Skeletal muscle cell (primary cell): ENCODE measurements around the gene CT47C1.

Experiments used
- DNase-seq: peaks from one replicate; pipeline ENCODE4 v3.0.0-alpha.2; 2010; ENCODE audit warnings: low read depth
- H3K4me3 ChIP-seq: 2 replicates; pipeline ENCODE4 v1.5.1; 2011; ENCODE audit warnings: low read depth, mild to moderate bottlenecking, control low read depth, low read length, moderate library complexity

Gene CT47C1

GRCh38 chrX:119071381-119071780 is 1.4 kb upstream of the CT47C1 start:
- H3K4me3 ChIP-seq = no peak overlapping the region
- no peak for DNase-seq

- DNase-seq = no peak
Measured at GRCh38 chrX:119073200-119073905, 560 bp downstream of the CT47C1 start.

DNA sequence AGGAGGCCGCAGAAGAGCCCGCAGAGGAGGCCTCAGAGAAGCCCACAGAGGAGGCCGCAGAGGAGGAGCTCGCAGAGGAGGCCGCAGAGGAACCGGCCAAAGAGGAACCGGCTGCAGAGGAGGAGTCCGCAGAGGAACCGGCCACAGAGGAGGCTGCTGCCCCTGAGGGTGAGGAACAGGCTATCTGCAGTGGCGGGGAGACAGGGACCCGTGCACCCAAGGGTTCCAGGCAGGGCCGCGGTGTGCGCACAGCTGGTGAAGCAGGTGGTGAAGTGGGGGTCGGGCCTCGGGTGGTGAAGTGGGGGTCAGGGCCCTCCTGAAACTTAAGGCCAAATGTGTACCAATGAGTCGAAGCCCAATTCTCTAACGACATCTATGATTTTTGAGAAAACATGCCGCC is 1.1 kb downstream of the CT47C1 start:
- H3K4me3 ChIP-seq = no peak overlapping the region
- DNase-seq = no peak

More at GRCh38 chrX:119073200-119073905, 560 bp downstream of the CT47C1 start:
- H3K4me3 ChIP-seq = no peak overlapping the region

DNA sequence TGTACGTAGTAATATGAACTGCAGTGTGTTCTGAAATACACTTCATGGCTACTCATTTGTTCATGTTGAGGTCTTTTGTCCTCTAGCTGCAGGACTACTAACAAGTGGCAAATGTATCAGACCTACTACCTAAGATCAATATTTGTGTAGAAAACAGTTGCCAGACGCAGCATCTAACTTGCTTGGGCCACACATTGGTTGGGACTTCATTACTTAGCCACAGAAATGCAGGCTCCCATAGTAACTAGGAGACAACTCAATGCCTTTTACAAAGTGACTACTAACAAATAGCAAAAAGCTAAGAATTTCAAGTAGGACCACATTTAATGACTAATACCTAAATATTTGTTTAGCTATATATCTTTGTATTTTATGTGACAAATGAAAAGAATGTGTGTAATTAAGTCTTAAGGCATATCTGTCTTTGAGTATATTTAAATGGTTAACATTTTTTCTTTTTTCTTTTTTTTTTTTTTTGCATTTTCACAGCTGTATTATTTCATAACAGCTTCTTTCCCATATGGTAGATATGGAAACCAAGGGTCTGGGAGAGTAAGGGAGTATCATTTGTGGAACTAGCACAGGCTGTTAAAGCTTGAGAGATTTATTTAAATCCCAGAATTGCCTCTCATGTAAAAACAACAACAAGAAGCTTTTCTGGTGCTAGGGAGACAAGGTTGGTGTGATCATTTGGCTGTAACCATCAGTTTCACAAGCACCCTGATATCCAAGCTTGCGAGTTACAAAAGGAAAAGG is 2.7 kb downstream of the CT47C1 start:
- H3K4me3 ChIP-seq = no peak overlapping the region
- no peak for DNase-seq

DNA sequence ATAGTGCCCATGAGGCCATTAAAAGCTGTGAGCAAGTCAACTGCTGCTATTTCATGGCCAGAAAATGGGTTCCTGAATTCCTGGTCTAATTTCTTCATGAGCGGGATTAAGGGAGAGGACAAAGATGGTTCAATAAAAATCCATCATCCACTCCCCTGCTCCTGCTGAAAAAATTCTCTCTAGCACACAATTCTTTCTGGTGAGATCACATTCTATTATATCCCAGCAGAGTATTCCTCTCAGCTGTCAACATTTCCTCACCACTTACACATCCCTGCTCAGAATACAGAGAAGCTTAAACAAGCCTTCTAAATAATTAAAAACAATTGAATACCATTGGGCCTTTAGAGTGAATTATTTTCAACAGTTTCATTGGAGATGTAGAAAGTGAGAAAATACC is 9.5 kb downstream of the CT47C1 start:
- H3K4me3 ChIP-seq = no peak overlapping the region
- DNase-seq = no peak

DNA sequence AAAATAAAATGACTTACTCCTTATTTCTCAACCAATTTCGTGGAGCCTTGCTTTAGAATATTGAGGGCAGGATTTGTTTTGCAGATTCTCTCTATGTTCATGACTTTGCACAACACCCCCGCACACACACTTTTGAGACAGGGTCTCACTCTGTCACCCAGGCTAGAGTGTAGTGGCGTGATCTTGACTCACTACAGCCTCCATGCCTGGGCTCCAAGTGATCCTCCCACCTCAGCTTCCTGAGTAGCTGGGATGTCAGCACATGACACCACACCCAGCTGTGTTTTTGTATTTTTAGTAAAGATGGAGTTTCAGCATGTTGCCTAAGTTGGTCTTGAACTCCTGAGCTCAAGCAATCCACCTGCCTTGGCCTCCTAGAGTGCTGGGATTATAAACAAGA is 12.0 kb downstream of the CT47C1 start:
- no peak overlapping the region for H3K4me3 ChIP-seq
- DNase-seq = no peak

- DNase-seq = no peak
- no peak overlapping the region for H3K4me3 ChIP-seq
Measured at GRCh38 chrX:119087121-119087520, 14.3 kb downstream of the CT47C1 start.

DNA sequence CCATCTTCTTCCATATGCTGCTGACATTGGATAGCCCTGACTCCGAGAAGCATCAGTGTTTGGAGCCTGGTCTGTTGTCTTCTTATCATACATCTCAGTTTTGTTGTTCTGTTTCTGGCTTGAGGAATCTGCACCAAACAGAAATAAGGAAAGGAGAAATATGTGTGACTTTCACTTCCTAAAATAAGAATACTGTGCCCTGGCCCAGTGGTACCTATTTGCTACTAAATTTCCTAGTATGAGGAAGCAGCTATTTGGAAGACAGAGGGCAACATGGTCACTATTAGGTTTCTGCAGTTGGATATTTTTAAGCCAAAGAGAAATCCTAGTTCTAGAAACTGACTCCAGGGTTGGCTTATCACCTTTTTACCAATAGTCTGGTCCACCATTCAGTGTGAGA is 16.8 kb downstream of the CT47C1 start:
- no peak for DNase-seq
- no peak overlapping the region for H3K4me3 ChIP-seq

GRCh38 chrX:119090627-119091026 is 17.8 kb downstream of the CT47C1 start:
- DNase-seq = no peak
- no peak overlapping the region for H3K4me3 ChIP-seq

DNA sequence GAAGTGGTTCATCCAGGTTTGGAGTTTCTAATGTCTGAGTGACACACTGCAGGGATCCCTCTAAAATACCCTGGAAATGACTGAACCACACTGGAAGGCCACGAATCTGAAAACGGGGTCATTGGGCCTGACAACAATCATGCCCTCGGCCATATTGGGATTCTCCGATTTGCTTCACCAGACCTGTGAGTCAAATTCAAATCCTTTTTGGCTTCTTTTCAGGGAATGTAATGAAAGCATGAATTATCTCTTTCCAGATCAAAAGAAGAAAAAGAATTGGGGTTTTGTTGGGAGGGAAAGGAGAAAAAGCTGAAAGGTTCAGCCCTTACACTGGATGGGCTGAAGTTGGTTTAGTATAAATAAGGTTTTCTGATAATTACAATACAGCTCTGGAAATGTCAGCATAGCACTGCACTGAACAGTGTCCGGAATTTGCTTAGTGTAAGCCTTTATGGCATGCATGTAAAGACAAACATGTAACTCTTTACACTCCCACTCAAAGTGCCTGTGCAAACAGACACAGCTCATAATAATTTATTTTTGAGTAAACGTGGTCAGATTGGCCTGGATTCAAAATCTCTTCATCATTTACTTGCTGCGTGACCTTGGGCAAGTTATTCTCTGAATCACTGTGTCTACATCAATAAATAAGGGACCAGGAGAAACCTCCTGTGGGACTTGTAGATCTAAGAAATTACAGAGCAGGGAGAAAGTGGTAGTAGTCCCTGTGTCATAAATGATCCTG is 21.4 kb downstream of the CT47C1 start:
- H3K4me3 ChIP-seq = no peak overlapping the region
- peak; percentile 7 for DNase-seq

- no peak for DNase-seq
- no peak overlapping the region for H3K4me3 ChIP-seq
Measured at GRCh38 chrX:119094819-119095218, 22.0 kb downstream of the CT47C1 start.

DNA sequence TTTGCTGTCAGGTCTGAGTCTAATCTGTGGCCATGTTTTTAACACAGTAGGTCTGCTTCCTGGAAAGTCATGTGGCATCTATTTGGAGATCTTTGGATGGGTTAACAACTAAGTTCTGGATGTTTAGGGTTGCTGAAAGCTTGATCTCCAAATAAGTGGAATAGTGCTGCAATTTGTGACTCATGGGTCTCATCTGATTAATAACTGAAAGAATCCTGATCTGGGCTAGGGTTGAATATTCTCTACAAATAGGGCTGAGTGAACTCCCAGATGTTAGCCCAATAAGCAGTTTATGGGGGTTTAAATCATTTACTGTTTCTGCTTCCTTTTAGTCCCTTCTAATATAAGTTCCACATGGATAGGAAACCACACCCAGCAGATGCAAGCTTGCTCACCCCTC is 23.1 kb downstream of the CT47C1 start:
- DNase-seq = no peak
- no peak overlapping the region for H3K4me3 ChIP-seq

GRCh38 chrX:119101168-119101567 is 28.4 kb downstream of the CT47C1 start:
- no peak overlapping the region for H3K4me3 ChIP-seq
- no peak for DNase-seq

- DNase-seq = no peak
- no peak overlapping the region for H3K4me3 ChIP-seq
Measured at GRCh38 chrX:119105826-119106225, 33.0 kb downstream of the CT47C1 start.

DNA sequence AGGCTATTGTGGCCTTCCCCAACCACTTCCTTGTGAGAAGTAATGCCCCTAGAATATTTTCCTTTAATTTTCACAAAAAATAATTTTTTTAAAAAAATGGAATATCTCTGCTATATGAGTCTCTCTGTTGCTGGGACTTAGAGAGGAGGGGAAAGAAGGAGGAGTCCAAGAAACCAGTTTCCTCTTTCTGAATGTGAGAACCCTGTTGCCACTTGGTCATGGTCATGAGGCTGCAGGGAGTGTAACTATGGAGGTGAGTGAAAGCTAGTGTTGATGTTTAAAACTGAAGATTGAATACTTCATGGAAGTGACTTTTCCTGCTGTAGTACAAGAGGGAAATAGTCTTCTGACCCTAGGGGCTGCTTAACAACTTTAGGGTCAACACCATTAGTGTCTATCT is 34.4 kb downstream of the CT47C1 start:
- no peak for DNase-seq
- H3K4me3 ChIP-seq = no peak overlapping the region

DNA sequence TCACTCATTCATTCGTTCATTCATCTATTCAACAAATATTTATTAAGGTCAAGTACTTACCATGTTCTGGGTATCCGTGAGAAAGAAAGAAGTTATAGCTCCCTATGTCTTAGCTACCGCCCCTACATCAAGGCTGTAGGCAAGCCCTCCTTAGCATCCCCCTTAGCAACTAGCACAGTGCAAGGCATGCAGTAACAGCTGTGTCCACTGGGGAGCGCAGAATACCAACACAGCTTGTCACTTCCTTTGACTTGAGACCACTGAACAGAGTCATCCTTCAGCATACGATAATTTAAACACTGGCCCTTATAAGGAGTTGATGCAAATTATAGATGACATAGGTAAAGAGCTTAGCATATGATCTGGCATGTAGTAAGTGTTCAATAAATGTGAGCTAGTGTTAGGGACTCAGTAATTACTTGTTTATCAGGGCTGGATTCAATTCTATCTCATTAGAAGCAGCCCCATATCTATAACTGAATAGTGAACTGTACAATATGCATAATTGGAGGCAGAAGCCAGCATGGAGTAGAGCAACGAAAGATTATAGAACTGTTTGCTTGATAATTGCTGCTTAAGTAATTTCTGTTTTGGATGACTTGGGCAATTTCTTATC is 46.1 kb downstream of the CT47C1 start:
- peak; percentile 10 for DNase-seq
- H3K4me3 ChIP-seq = no peak overlapping the region

- H3K4me3 ChIP-seq = no peak overlapping the region
- DNase-seq = peak; percentile 6
Measured at GRCh38 chrX:119121341-119121740, 48.5 kb downstream of the CT47C1 start.
